PC-9 (cell line): ENCODE results near the gene EIF5. TPM values are rescaled to one million over a fixed set of nuclear protein-coding genes. Genes with fewer than 3 reads are reported as not detected.

ENCODE experiments used
- BruUV-seq: library from RNA; stranded (reverse); fragments of 400-500 nt; replicated peaks from 2 replicates; lab custom pipeline; 2021; lab: Mats Ljungman, UMichigan
- CTCF ChIA-PET: fragments of 300-600 bp; sonication (Branson Sonifier 250); formaldehyde crosslinking; loops from one replicate; lab custom pipeline; 2022; ENCODE audit warnings: antibody characterized with exemption; lab: Charles Lee
- POLR2A ChIA-PET: fragments of 300-600 bp; sonication (Branson Sonifier 250); formaldehyde crosslinking; loops from one replicate; lab custom pipeline; 2022; ENCODE audit warnings: antibody characterized with exemption; ENCODE audit not compliant: unreplicated experiment; lab: Charles Lee
- DNase-seq, 2 experiments: peaks; one replicate each; pipeline versions ENCODE4 v3.0.0 to v3.0.0-alpha.2; 2015 to 2022; ENCODE audit warnings: mixed read lengths in 1 of 2
- H2AFZ ChIP-seq: fragments of 200-600 bp; sonication (generic); 2 replicates; pipeline ENCODE4 v1.8.1; 2017; ENCODE audit warnings: antibody characterized with exemption
- H3F3A ChIP-seq: fragments of 200-600 bp; sonication (generic); 2 replicates; pipeline ENCODE4 v1.8.1; 2017; ENCODE audit warnings: antibody characterized with exemption, mild to moderate bottlenecking, low read depth; ENCODE audit not compliant: insufficient read depth
- H3K27ac ChIP-seq: fragments of 200-600 bp; sonication (generic); 2 replicates; pipeline ENCODE4 v1.6.1; 2016; ENCODE audit warnings: mixed run types
- H3K27me3 ChIP-seq: fragments of 200-600 bp; sonication (generic); 2 replicates; pipeline ENCODE4 v1.6.1; 2016; ENCODE audit warnings: low read depth, mixed run types; ENCODE audit not compliant: insufficient read depth
- H3K36me3 ChIP-seq: fragments of 200-600 bp; sonication (generic); 2 replicates; pipeline ENCODE4 v1.6.1; 2016; ENCODE audit warnings: low read depth, mixed run types
- H3K4me1 ChIP-seq: fragments of 200-600 bp; sonication (generic); replicated peaks from 2 replicates; pipeline ENCODE4 v1.6.1; 2016; ENCODE audit warnings: mixed run types; ENCODE audit not compliant: insufficient read depth
- H3K4me2 ChIP-seq: fragments of 200-600 bp; sonication (generic); 2 replicates; pipeline ENCODE4 v1.6.1; 2017; ENCODE audit warnings: mixed run types
- H3K4me3 ChIP-seq: fragments of 200-600 bp; sonication (generic); 2 replicates; pipeline ENCODE4 v1.6.1; 2016; ENCODE audit warnings: mixed run types
- H3K79me2 ChIP-seq: fragments of 200-600 bp; sonication (generic); 2 replicates; pipeline ENCODE4 v1.6.1; 2017; ENCODE audit warnings: low read depth, mixed run types
- H3K9me2 ChIP-seq: fragments of 200-600 bp; sonication (generic); 2 replicates; pipeline ENCODE4 v1.8.1; 2017; ENCODE audit warnings: mild to moderate bottlenecking; ENCODE audit not compliant: insufficient read depth
- H3K9me3 ChIP-seq: fragments of 200-600 bp; sonication (generic); 2 replicates; pipeline ENCODE4 v1.8.1; 2016; ENCODE audit warnings: low read depth; ENCODE audit not compliant: insufficient read depth
- H4K20me1 ChIP-seq: fragments of 200-600 bp; sonication (generic); 2 replicates; pipeline ENCODE4 v1.8.1; 2017; ENCODE audit not compliant: insufficient read depth
- CTCF ChIP-seq: fragments of 200-600 bp; sonication (generic); conservative IDR thresholded peaks from 2 replicates; pipeline ENCODE4 v1.6.1; 2017; ENCODE audit warnings: mixed run types, antibody characterized with exemption, mild to moderate bottlenecking, moderate library complexity
- EZH2 ChIP-seq: fragments of 200-600 bp; sonication (generic); IDR thresholded peaks from 2 replicates; pipeline ENCODE4 v1.8.0; 2017; ENCODE audit warnings: antibody characterized with exemption, low read depth
- intact Hi-C: fragments of 100-400 bp; cut with micrococcal nuclease; formaldehyde crosslinking; loops from one replicate; pipeline ENCODE4 v1.10.0; 2022; ENCODE audit not compliant: unreplicated experiment
- total RNA-seq: library from RNA; stranded (reverse); gene quantifications from 2 replicates; pipeline ENCODE4 v1.2.3, GENCODE V29; 2021

Gene EIF5
- total RNA-seq, 1 experiment from 2014 or later: 330 TPM

GRCh38 chr14:103360548-103360947, 26.5 kb downstream of the EIF5 start:
- BruUV-seq: no TSS peak
- Histone ChIP-seq H3K36me3 (peaks cover 13% of the 10 kb centered on the region; the same call in 1 of the 2 replicates), H3K4me3 (no peak overlapping the region), H3K79me2 (no peaks in the 10 kb centered on the region), H3K4me1 (peaks cover 39% of the 10 kb centered on the region), H3K27me3 (no peaks in the 10 kb centered on the region), H3K9me2 (no peaks in the 10 kb centered on the region), H4K20me1 (no peaks in the 10 kb centered on the region), H3K9me3 (peaks cover 31% of the 10 kb centered on the region), H3K27ac (peak overlapping the region; percentile 86; the same call in 1 of the 2 replicates), H3K4me2 (no peak overlapping the region), H2AFZ (no peak overlapping the region), H3F3A (peaks cover 47% of the 10 kb centered on the region)
- intact Hi-C loops: no loop called here
- DNase-seq: no peak
- TF ChIP-seq CTCF: no peak
- TF ChIP-seq EZH2: no peak
- CTCF ChIA-PET: interaction anchor here (0.9 kb wide), 1 partner anchor 32 kb away, joined by 3 read pairs; no protein-coding TSS in a partner anchor
- POLR2A ChIA-PET: no interaction called here

GRCh38 chr14:103361867-103362266, 27.8 kb downstream of the EIF5 start:
- Histone ChIP-seq H3K4me2 (peak overlapping the region; percentile 35), H3K79me2 (no peaks in the 10 kb centered on the region), H3K4me1 (peaks cover 26% of the 10 kb centered on the region), H3K27me3 (no peaks in the 10 kb centered on the region), H4K20me1 (no peaks in the 10 kb centered on the region), H3K9me3 (peaks cover 31% of the 10 kb centered on the region), H2AFZ (peak overlapping the region; percentile 46), H3K36me3 (peaks cover 13% of the 10 kb centered on the region; the same call in 1 of the 2 replicates), H3F3A (peaks cover 35% of the 10 kb centered on the region), H3K9me2 (no peaks in the 10 kb centered on the region), H3K27ac (peak overlapping the region; percentile 86), H3K4me3 (peak overlapping the region; percentile 4; the same call in 1 of the 2 replicates)
- intact Hi-C loops: no loop called here
- peak; percentile 58 to 99 for DNase-seq
- ChIA-PET POLR2A (interaction anchor here (0.6 to 0.7 kb wide), 3 partner anchors 15 to 266 kb away, joined by 3 to 6 read pairs (median 4); no protein-coding TSS in a partner anchor), CTCF (interaction anchor here (0.6 kb wide), 1 partner anchor 347 kb away, joined by 3 read pairs; no protein-coding TSS in a partner anchor)
- no TSS peak for BruUV-seq
- no peak for TF ChIP-seq EZH2
- no peak for TF ChIP-seq CTCF

- no peak overlapping the region for H2AFZ ChIP-seq
- ChIA-PET CTCF (interaction anchor here (0.7 kb wide), 1 partner anchor 91 kb away, joined by 3 read pairs; no protein-coding TSS in a partner anchor), POLR2A (interaction anchor here (0.6 kb wide), 2 partner anchors 23 to 677 kb away, joined by 3 read pairs; no protein-coding TSS in a partner anchor)
- BruUV-seq: no TSS peak
- TF ChIP-seq EZH2: no peak
- TF ChIP-seq CTCF: no peak
- no peaks in the 10 kb centered on the region for H3K9me2 ChIP-seq
- DNase-seq: peak in 1 of 2 experiments; percentile 79
- peaks cover 28% of the 10 kb centered on the region for H3F3A ChIP-seq
- no peaks in the 10 kb centered on the region for H4K20me1 ChIP-seq
- H3K9me3 ChIP-seq: peaks cover 31% of the 10 kb centered on the region
- H3K27me3 ChIP-seq: no peaks in the 10 kb centered on the region
- H3K4me1 ChIP-seq: peaks cover 24% of the 10 kb centered on the region
- H3K79me2 ChIP-seq: no peaks in the 10 kb centered on the region
- H3K27ac ChIP-seq: peak overlapping the region; percentile 86
- H3K4me3 ChIP-seq: peak overlapping the region; percentile 4; the same call in 1 of the 2 replicates
- intact Hi-C loops: no loop called here
- peaks cover 13% of the 10 kb centered on the region; the same call in 1 of the 2 replicates for H3K36me3 ChIP-seq
- H3K4me2 ChIP-seq: peak overlapping the region; percentile 35; the same call in 1 of the 2 replicates
Measured at GRCh38 chr14:103362780-103363179, 28.7 kb downstream of the EIF5 start.
